KMS-11 (cell line): ENCODE data around the gene SPART.

Experiments
- H2AFZ ChIP-seq: fragments of 200-600 bp; sonication (generic); 2 replicates; pipeline ENCODE4 v1.6.1; 2016; ENCODE audit warnings: antibody characterized with exemption, mixed run types, low read depth
- H3K27ac ChIP-seq: fragments of 200-600 bp; sonication (generic); 2 replicates; pipeline ENCODE4 v1.6.1; 2016; ENCODE audit warnings: mild to moderate bottlenecking, mixed run types
- H3K27me3 ChIP-seq: fragments of 200-600 bp; sonication (generic); 2 replicates; pipeline ENCODE4 v1.6.1; 2017; ENCODE audit warnings: mild to moderate bottlenecking, low read depth, mixed run types, moderate library complexity; ENCODE audit not compliant: insufficient read depth
- H3K36me3 ChIP-seq: fragments of 200-600 bp; sonication (generic); 2 replicates; pipeline ENCODE4 v1.6.1; 2017; ENCODE audit warnings: mild to moderate bottlenecking, mixed run types; ENCODE audit not compliant: insufficient read depth
- H3K4me1 ChIP-seq: fragments of 200-600 bp; sonication (generic); 2 replicates; pipeline ENCODE4 v1.6.1; 2016; ENCODE audit warnings: mild to moderate bottlenecking, low read depth, mixed run types; ENCODE audit not compliant: poor library complexity, severe bottlenecking
- H3K4me2 ChIP-seq: fragments of 200-600 bp; sonication (generic); 2 replicates; pipeline ENCODE4 v1.7.0; 2016; ENCODE audit warnings: mild to moderate bottlenecking, mixed run types
- H3K4me3 ChIP-seq: fragments of 200-600 bp; sonication (generic); IDR thresholded peaks from 2 replicates; pipeline ENCODE4 v1.6.1; 2017; ENCODE audit warnings: low read depth, low read length, mixed read lengths; ENCODE audit not compliant: insufficient read depth
- H3K79me2 ChIP-seq: fragments of 200-600 bp; sonication (generic); 2 replicates; pipeline ENCODE4 v1.6.1; 2016; ENCODE audit warnings: low read depth, mixed run types; ENCODE audit not compliant: insufficient read depth
- H3K9ac ChIP-seq: fragments of 200-600 bp; sonication (generic); 2 replicates; pipeline ENCODE4 v1.6.1; 2016; ENCODE audit warnings: mild to moderate bottlenecking, mixed run types
- H4K20me1 ChIP-seq: fragments of 200-600 bp; sonication (generic); 2 replicates; pipeline ENCODE4 v1.6.1; 2016; ENCODE audit warnings: mild to moderate bottlenecking, mixed run types; ENCODE audit not compliant: insufficient read depth
- CTCF ChIP-seq: fragments of 200-600 bp; sonication (generic); conservative IDR thresholded peaks from 2 replicates; pipeline ENCODE4 v1.6.1; 2017; ENCODE audit warnings: low read depth, mild to moderate bottlenecking, antibody characterized with exemption, low read length, moderate library complexity, mixed read lengths

The SPART gene

GRCh38 chr13:36377826-36378468 is 31.8 kb upstream of the SPART start:
- no peaks in the 10 kb centered on the region for H3K4me1 ChIP-seq
- H2AFZ ChIP-seq, result no peak overlapping the region
- no peaks in the 10 kb centered on the region for H3K36me3 ChIP-seq
- no peaks in the 10 kb centered on the region for H3K27me3 ChIP-seq
- H4K20me1 ChIP-seq, result no peaks in the 10 kb centered on the region
- no peak overlapping the region for H3K4me3 ChIP-seq
- H3K4me2 ChIP-seq, result no peak overlapping the region
- H3K27ac ChIP-seq, result no peak overlapping the region
- H3K79me2 ChIP-seq, result no peaks in the 10 kb centered on the region
- H3K9ac ChIP-seq, result no peak overlapping the region
- no peak for TF ChIP-seq CTCF

GRCh38 chr13:36374063-36374462 is 27.9 kb upstream of the SPART start:
- H2AFZ ChIP-seq, result no peak overlapping the region
- H3K4me1 ChIP-seq, result no peaks in the 10 kb centered on the region
- no peaks in the 10 kb centered on the region for H3K36me3 ChIP-seq
- H3K27me3 ChIP-seq, result no peaks in the 10 kb centered on the region
- H3K27ac ChIP-seq, result no peak overlapping the region
- no peak for TF ChIP-seq CTCF
- no peaks in the 10 kb centered on the region for H4K20me1 ChIP-seq
- no peak overlapping the region for H3K9ac ChIP-seq
- no peak overlapping the region for H3K4me3 ChIP-seq
- no peak overlapping the region for H3K4me2 ChIP-seq
- H3K79me2 ChIP-seq, result no peaks in the 10 kb centered on the region

- H2AFZ ChIP-seq, result no peak overlapping the region
- H4K20me1 ChIP-seq, result no peaks in the 10 kb centered on the region
- no peaks in the 10 kb centered on the region for H3K27me3 ChIP-seq
- H3K79me2 ChIP-seq, result no peaks in the 10 kb centered on the region
- H3K27ac ChIP-seq, result no peak overlapping the region
- no peak for TF ChIP-seq CTCF
- no peaks in the 10 kb centered on the region for H3K36me3 ChIP-seq
- no peak overlapping the region for H3K9ac ChIP-seq
- H3K4me1 ChIP-seq, result no peaks in the 10 kb centered on the region
- no peak overlapping the region for H3K4me3 ChIP-seq
- H3K4me2 ChIP-seq, result no peak overlapping the region
Observed at GRCh38 chr13:36371185-36371584, 25.0 kb upstream of the SPART start.

- no peak overlapping the region for H3K27ac ChIP-seq
Observed at GRCh38 chr13:36370108-36370429, 23.9 kb upstream of the SPART start.

More at GRCh38 chr13:36370108-36370429, 23.9 kb upstream of the SPART start:
- H4K20me1 ChIP-seq, result no peaks in the 10 kb centered on the region
- no peaks in the 10 kb centered on the region for H3K4me1 ChIP-seq
- H3K4me2 ChIP-seq, result no peak overlapping the region
- no peak for TF ChIP-seq CTCF
- H3K9ac ChIP-seq, result no peak overlapping the region
- H3K79me2 ChIP-seq, result no peaks in the 10 kb centered on the region
- no peak overlapping the region for H2AFZ ChIP-seq
- no peaks in the 10 kb centered on the region for H3K27me3 ChIP-seq
- H3K4me3 ChIP-seq, result no peak overlapping the region
- no peaks in the 10 kb centered on the region for H3K36me3 ChIP-seq
